Posterior cingulate gyrus (tissue), 11 donors: Measurements from ENCODE around the gene EN1.

Experiments used
- DNase-seq, 10 donors: peaks; one replicate each; pipeline versions ENCODE4 v3.0.0 to v3.0.0-alpha.2; 2020 to 2021; ENCODE audit warnings: mixed read lengths in 3 of 10
- intact Hi-C: fragments of 100-400 bp; cut with DNase I; formaldehyde crosslinking; loops from one replicate; pipeline ENCODE4 v1.15.1; 2023

The EN1 gene

DNA sequence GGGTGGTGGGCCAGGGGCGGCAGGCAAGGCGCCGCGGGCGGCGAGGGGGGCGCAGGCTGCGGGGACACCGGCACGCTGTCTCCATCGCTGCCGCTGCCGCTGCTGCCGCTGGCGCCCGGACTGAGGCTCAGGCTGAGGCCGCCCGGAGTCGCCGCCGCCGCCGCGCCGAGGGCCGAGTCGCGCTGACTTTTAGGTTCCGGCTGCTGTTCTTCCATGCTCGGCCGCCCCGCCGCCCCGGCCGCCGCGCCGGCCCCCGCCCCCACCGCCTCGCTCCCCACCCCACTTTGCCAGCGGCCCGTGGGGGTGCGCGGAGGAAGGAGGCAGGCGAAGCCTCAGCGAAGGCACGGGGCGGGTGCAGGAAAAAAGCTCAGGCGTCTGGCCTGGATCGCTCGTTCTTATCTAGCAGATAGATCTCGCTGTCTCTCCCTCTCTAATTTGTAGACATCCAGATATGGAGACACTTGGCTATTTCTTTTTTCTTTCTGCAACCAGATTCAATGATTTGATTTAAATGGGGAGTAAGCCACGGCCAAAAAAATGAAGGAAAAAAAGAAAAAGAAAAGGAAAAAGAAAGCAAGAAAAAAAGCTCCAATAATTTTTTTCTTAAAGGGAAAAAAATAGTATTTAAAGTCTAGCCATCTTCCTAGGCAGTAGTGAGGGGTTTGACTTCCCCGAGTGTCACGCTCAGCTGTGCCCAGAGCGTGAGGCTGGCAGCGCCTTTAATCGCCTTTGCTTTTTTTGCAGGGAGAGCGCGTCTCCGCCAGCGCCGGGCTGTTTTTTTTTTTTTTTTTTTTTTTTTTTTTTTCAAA is at the start of gene EN1:
TSS of gene EN1 (minus strand) at position 696 of the 809 bp plus-strand sequence. CDS start at position 215, 481 bp downstream.
- intact Hi-C loops, result no loop called here
- peak in 1 of 10 donors; percentile 78 for DNase-seq

DNA sequence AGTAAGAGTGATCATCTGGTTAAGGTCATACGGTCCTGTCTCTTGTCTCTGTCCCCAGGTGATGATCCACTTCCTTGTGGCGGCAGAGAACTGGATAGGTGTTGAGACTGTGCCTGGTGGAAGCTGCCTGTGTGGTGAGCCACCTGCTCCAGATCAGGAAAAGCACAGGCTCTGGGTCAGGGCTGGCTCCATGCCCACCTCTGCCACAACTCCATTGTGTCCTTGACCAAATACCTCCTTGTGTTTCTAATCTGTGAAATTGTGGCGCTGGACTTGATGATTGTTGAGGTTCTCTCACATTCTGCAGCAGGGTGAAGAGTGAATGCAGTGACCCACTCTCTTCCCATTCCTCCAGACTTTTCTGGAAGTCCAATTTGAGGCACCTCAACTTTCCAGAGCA is 45.7 kb upstream of the EN1 start:
- DNase-seq, result no peak
- intact Hi-C loops, result no loop called here

DNA sequence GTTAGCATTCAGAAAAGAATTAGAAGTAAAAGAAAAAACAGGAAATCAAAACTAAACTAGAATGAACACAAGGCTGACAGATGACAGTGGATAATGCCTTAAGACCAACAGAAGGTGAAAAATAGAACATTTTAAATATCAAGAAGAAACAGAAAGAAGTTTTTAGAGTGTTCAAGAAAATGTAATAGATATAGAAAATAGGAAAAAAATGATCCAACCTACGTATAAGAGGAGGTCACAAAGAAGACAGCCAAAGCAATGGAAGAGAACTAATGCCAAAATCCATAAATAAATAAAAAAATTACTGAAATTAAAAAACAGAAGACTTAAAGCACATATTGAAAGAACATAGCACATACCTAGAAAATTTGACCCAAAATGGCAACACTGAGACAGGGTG is 42.5 kb upstream of the EN1 start:
- no peak for DNase-seq
- intact Hi-C loops, result loop anchor here (10.0 kb wide), 1 partner anchor 285 kb away; no protein-coding TSS in a partner anchor

DNA sequence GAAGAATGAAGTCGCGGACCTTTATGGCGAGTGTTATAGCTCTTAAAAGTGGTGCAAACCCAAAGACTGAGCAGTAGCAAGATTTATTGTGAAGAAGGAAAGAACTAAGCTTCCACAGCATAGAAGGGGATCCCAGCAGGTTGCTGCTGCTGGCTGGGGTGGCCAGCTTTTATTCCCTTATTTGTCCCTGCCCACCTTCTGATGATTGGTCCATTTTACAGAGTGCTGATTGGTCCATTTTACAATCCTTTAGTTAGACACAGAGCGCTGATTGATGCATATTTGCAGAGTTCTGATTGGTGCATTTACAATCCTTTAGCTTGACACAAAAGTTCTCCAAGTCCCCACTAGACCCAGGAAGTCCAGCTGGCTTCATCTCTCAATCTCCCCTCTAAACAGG is 36.3 kb upstream of the EN1 start:
- DNase-seq, result no peak
- intact Hi-C loops, result loop anchor here (5.0 to 10.0 kb wide), 3 partner anchors 291 to 594 kb away; no protein-coding TSS in a partner anchor

DNA sequence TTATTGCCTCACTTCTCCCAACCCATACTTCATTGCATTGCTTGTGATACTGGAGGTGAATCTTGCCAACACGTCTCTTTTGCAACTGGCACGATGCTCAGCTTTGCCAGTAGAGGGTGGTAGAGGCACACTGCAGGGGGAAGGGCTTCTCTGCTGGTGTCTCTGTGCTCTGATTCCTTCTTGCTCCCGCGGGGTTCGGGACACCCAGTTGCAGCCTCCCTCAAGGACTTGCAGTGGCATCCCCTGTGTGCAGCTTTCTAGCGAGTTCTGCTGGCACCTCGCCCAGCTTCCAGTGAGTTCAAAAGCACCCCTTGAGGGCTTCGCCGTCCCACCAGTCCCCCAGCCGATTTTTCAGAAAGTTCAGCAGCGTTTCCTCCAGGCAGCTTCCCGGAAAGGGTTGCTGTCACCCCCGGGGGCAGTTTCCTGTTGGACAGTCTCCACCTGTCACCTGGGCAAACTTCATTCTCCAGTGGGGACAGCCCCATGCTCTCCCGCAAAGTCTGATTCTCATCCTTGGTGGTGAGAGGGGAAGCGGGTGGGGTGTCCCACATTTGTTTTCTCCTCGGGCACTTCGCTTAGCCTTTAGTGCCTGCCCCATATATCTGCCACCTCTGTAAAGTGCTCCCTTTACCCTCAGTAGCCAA is 35.4 kb upstream of the EN1 start:
- intact Hi-C loops, result loop anchor here (5.0 to 10.0 kb wide), 3 partner anchors 292 to 594 kb away; no protein-coding TSS in a partner anchor
- DNase-seq, result peak in 9 of 10 donors; percentile 27 to 93 (median 63)

DNA sequence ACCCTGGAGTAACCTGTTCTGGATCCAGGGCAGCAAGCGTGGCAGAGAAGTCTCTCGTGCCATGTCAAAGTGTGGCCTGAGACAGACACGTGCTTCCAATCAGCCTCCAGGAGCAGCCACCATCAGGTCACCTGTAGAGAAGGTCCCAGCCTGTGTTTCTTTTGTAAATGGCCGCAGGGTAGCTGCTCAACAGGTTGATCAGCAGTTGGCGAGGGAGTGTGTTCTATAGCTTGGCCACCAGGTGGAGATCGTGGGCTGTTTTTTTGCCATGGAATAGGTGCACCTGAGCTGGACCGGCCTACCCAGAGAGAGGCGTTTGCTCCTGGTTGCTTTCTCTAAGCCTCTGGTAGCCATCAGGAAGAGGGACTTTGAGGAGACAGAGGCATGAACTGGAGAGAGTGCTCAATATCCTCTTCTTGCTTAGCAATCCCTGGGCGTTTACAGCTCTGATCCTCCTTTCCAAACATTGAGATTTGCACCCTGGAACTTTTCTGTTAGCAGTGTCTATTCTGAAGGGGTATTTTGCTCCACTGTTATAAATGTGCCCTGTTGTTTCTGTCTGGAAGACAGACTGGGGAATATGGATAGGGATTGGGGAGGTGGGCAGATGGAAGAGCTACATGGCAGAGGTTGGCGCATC is 34.2 kb upstream of the EN1 start:
- peak in 8 of 10 donors; percentile 28 to 91 (median 54) for DNase-seq
- intact Hi-C loops, result loop anchor here (5.0 to 10.0 kb wide), 3 partner anchors 293 to 596 kb away; no protein-coding TSS in a partner anchor

DNA sequence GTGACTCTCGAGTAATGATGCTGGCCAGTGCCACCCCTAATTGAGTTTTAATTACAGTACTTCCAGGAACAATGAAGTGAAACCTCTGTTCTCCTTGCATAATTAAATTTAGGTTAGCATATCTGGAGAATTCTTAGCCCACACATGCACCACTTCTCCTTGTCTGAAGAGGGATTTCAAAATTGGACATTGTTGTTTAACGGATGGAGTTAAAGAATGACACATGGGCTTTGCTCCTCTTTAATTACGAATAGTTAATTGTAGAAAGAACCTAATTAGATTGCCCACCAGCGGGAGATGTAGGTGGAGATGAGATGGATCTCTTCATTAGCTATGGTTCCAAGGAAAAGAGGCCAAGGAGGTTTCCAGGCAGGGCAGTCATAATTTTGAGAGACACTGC is 33.1 kb upstream of the EN1 start:
- no peak for DNase-seq
- intact Hi-C loops, result loop anchor here (5.0 to 10.0 kb wide), 3 partner anchors 294 to 597 kb away; no protein-coding TSS in a partner anchor

DNA sequence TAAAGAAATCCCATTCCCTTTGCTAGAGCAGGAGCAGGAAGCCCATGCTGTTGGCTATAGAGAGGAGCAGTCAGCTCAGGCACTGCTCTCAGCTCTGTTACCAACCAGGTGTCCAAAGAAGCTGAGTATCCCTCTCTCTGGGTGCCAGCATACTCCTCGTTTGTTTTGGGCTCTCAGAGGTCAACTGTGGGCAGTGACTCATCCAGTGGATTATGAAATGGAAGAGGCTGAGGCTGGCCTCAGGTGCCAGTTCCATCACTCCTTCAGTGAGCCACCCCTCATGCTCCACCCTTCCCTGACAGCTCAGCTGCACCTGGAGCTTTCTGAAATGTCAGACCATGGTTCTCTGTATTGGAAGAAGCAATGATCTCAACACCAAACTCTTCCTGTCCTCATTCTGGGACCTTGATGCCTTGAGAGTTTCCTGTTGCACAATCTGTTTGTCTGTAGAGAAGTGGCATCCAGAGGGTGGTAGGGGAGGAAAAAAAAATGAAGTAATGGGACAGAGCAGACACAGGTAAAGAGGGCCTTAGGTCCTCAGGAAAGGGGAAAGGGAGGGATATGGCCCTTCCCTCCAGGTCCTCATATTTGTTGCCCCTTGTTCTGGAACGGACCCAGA is 31.2 kb upstream of the EN1 start:
- no peak for DNase-seq
- intact Hi-C loops, result no loop called here

DNA sequence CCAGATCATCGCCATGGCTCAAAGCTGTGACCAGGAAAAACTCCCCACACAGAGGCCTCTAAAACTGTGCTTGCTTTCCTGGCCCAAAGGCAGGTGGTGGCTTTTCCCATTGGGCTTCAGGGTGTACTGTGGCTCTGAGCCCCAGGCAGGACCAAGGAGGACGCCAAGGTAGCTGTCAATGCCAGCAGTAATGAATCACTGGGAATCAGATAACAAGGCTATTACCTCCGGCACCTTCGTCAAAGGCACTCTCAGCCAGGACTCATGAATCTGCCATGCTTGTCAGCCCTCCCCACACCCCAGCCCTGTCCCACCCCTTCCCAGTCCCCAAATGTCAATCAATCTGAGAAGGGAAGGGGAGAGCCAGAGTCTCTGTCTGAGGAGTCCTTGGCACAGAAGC is 27.9 kb upstream of the EN1 start:
- no peak for DNase-seq
- intact Hi-C loops, result no loop called here

DNA sequence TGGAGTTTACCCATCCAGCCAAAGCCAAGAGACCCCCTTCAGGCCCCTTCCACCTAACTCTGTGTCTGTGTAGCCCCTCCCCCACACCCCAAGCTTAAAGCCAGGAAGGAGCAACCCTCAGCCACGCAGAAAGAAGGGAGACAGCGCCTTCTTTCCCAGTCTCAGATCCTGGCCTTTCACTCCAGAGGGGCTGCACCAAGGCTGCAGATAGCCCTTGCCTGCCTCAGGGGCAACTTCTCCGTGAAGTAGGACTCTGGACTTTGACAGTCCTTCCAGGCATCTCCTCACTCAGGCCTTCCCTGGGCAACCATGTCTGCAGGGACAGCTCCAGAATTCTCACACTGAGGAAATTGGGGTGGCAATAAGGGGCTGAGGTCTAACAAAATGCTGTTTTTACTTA is 26.9 kb upstream of the EN1 start:
- no peak for DNase-seq
- intact Hi-C loops, result no loop called here

DNA sequence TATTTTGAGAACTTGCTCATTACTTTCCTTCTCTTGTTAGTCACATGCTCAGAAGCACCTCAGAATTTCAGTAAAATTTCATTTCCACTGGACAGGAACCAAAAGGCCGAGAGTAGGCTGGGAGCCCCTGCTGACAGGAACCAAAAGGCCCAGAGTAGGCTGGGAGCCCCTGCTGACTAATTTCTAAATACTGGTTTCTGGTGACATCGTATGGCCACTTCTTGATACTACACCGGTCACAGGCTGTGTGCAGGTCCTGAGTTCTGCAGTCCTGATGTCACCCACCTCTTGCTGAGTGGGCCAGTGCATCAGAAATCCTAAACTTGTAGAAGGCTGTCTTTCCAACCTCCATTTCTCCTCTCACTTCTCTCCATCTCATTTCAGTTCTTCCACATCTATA is 17.7 kb upstream of the EN1 start:
- intact Hi-C loops, result no loop called here
- DNase-seq, result peak in 1 of 10 donors; percentile 21

DNA sequence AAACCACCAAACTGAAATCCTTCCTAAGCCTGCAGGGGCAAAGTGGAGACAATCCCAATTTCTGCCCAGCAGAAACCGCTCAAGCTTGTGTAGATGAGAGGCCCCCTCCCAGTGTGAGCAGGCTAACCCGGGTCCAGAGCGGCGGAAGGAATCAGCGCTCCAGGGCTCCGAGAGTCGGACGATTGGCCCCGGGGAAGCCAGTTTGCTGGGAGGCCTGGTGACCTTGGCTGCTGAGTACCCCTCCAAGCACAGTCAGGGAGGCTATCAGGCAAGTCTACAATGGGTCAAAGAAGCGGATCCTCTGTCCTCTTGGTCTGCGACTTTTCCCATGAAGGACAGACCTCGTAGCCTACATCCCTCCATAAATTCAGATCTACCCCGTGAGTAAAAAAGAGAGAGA is 16.8 kb upstream of the EN1 start:
- intact Hi-C loops, result no loop called here
- no peak for DNase-seq

DNA sequence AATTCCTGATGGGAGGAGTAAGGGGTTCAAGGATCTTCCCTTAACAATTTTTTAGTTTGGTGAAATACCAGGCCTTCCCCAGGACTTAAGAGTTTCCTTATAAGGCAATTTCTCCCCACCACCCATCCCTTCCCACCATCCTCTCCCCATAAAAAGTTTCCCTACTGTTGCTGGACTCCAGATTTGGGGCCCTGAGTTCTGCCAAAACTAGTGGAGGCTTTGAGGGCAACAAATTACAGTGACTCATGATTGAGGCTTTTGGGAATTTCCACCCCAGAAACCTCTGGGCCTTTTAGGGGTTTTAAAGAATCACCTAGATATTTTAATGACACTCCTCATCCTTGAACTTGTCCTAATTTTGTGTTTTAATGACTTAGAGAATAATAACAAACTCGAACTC is 14.3 kb upstream of the EN1 start:
- intact Hi-C loops, result no loop called here
- no peak for DNase-seq

DNA sequence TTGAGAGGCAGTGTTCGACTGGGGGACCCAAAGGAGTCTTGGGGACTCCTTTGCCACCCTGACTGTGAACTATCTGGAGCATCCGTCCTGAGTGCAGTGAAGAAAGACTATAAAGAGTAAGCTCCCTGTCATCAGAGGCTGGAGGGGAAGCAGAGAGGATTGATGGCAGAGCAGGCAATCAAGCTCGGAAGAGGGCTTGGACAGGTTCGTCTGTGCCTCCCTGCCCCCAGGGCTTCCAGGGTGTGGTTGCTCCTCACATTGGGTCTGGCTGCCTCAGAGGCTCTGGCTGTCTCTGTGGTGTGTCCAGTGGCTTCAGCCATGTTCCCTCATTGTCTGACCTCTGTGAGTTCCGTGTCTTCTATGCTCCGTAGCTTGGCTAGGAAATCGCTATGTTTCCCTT is 13.8 kb upstream of the EN1 start:
- intact Hi-C loops, result no loop called here
- DNase-seq, result no peak

DNA sequence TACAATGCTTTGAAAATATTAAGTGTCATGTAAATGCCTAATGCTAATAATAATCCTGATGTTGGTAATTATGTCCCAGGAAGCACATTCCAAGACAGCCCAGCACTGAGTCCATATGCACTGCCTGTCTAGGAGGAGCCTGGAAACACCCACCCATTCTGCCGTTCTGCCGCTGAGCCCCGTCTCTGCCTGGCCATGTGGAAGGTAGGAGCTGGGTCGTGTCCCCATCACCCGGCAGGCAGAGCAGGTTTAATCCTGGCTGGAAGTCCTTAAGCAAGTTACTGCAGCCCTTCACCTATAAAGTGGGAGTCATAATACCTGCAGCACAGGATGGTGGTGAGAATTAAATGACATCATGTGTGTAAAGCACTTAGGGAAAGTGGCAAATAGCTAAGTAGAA is 13.1 kb upstream of the EN1 start:
- no peak for DNase-seq
- intact Hi-C loops, result no loop called here

DNA sequence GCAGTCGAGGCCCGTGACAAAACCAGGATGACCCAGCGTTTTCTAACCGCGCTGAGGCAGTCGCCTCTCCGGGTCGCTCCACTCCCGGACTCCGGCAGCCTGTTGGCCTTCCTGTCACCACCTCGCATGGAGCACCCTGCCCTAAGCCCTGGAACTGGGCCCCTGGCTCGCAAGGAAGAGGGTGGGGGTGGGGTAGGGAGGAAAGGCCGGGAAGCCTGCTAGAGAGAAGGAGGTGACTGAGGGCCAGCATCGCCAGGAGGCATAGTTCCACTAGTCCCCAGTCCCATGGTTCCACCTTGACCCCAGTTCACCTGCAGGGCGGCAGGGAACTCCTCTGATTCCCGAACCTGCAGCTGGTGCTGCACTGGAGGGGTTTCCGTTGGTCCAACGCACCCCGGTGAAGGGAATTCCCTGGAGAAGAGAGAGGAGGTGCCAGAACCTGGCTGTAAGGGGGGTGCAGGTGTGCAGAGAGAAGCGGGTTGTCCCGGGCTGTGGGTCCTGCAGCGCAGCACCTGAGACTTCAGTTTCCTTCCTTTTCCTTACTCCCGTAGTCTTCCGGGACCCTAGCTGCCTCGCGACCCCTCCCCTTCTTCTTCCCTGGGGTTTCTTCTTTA is 11.8 kb upstream of the EN1 start:
- DNase-seq, result no peak
- intact Hi-C loops, result loop anchor here (5.0 kb wide), 1 partner anchor 487 kb away; no protein-coding TSS in a partner anchor

DNA sequence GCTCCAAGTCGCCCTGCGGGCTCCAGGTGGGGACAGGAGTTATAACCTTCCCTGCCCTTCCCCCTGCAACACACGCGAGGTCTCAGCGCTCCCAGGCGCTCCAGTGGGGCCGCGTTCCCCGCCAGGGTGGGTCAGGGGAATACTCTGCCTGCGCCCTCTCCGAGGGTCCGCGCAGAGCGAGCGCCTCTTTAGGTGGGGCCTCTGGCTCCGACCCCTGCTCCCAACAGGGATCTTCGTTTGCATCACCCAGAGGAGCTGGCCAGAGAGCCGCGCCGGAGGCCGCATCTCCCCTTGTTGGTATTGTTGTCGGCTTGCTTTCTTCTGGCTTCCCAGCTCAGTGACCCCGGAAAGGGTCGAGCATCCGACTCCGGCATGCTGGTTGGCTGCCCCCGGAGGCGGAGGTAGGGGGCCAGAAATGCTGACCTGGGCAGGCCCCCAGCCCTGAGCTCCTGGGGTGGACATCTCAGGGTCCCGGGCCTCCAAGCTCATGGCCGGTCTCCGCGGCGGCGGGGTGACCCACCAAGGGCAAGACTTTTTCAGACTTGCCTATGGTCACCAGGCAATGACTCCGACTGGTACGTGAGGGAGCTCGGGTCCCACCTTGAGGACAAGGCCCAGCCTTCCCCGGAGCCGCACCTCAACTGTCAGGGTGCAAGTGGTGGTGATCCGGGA is 11.2 kb upstream of the EN1 start:
- DNase-seq, result no peak
- intact Hi-C loops, result loop anchor here (5.0 kb wide), 1 partner anchor 486 kb away; no protein-coding TSS in a partner anchor

DNA sequence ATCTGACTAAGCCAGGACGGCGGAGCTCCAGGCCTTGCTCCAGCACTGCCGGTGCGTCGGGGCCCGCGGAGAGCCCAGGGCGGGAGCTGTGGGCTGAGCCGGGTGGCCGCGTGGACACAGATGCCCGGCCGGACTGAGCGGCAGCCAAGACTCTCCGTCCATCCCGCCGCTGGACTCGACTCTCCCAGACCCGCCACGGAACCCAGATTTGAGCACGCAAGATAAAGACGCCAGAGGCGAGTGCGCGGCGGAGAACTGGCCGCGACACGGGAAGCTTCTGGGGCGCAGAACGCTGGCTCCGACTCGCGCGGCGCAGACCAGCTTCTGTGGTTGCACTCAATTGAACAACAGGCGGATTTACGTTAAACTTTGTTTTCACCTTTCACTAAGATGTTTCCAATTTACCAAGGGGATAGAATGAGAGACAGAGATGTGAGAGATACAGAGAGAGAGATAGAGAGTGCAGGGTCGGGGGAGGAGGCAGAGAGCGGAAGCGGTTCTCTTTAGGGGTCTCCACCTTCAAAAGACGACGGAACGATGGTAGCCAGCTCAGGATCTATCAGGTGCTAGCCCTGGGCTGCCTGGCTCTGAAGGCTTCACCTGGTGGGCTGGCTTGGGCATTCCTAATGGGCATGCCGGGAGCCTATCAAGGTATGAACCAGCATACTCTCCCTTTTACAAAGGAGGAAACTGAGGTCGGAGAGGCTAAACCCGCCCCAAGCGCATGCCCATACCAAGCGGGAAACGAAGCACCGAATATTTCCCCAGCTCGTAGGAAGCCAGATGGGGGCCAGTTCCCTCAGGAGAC is 10.4 kb upstream of the EN1 start:
- DNase-seq, result peak in 1 of 10 donors; percentile 58
- intact Hi-C loops, result loop anchor here (5.0 kb wide), 1 partner anchor 486 kb away; no protein-coding TSS in a partner anchor
